ENCODE data around the gene ELAVL1.

- TF ChIP-seq CTCF (IDR thresholded peaks at IDR 0.05) (no peak), POLR2A (IDR thresholded peaks at IDR 0.05) (no peak)
Measured at GRCh38 chr19:8025316-8025715, 19.9 kb upstream of the ELAVL1 start.

All from adrenal gland (tissue), 5 donors.